HL-60/S4 treated with phorbol 12-myristate 13-acetate at 8.2 ng/mL for 4 days and 3 days (cell line): ENCODE results near the gene TSN.

Experiments used
- in situ Hi-C: fragments of 300-500 bp; cut with MboI; formaldehyde crosslinking; loops from 2 replicates; pipeline ENCODE4 v1.15.0; 2022; ENCODE audit warnings: low sequenced_read_pairs

The TSN gene

GRCh38 chr2:121740973-121741372, 14.5 kb upstream of the TSN start:
- in situ Hi-C loops, result no loop called here

DNA sequence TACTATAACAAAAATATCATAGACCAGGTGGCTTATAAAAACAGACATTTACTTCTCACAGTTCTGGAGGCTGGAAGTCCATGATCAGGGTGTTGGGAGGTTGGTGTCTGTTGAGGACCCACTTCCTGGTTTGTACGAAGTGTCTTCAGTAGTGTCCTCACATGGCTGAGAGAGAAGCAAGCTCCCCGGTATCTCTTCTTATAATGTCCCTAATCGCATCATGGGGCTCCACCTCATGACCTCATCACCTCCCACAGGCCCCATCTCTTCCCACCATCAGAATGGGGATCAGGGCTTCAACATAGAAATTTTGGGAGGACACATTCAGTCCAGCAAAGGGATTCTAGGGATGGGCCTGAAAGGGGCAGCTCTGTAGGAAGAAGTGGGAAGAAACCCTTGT, 14.0 kb upstream of the TSN start:
- in situ Hi-C loops, result no loop called here

- in situ Hi-C loops, result no loop called here
Measured at GRCh38 chr2:121746071-121746578, 9.3 kb upstream of the TSN start.

- in situ Hi-C loops, result no loop called here
Measured at GRCh38 chr2:121748202-121748601, 7.2 kb upstream of the TSN start.

GRCh38 chr2:121754851-121755236, 607 bp upstream of the TSN start:
- in situ Hi-C loops, result no loop called here

DNA sequence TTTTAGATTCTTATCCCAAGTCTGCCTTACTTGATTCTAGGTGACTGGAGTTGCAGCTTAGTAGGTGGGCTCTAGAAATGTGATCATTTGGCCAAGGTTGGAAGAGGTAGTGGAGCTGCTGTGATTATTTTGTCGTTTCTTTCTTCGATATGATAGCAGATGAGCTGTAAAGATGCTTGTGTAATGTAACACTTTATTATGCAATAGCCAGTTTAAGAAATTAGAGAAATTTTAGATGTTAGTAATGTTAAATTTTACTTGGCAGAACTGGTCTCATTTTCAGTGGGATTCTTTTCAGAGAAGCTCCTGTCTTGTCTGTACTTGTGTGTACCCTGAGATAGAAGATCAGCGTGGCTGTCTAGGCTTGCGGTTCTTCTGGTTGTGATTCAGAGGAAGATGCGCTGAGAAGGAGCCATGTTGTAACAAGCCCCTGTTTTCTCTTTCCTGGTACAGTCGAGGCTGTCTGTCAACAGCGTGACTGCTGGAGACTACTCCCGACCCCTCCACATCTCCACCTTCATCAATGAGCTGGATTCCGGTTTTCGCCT, 9.3 kb downstream of the TSN start:
- in situ Hi-C loops, result no loop called here

DNA sequence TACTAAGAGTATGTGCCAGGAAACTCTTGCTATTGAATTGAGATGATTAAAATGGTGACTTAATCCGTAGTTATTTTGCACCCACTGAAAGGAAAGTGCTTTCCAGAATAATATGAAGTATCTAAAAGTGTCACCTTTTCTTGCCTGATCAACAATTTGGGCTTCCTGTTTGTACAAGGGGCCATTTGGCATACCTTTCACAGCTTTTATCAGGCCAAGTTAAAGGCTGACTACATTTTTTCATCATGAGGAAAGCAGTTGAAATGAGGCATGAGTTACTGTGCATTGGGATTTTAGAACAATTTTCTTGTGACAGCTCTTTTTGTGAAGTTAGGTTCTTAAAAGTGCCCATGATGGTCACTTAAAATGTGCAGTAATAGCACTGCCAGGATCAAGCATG, 11.2 kb downstream of the TSN start:
- in situ Hi-C loops, result no loop called here

GRCh38 chr2:121768143-121768755, 12.8 kb downstream of the TSN start:
- in situ Hi-C loops, result no loop called here

DNA sequence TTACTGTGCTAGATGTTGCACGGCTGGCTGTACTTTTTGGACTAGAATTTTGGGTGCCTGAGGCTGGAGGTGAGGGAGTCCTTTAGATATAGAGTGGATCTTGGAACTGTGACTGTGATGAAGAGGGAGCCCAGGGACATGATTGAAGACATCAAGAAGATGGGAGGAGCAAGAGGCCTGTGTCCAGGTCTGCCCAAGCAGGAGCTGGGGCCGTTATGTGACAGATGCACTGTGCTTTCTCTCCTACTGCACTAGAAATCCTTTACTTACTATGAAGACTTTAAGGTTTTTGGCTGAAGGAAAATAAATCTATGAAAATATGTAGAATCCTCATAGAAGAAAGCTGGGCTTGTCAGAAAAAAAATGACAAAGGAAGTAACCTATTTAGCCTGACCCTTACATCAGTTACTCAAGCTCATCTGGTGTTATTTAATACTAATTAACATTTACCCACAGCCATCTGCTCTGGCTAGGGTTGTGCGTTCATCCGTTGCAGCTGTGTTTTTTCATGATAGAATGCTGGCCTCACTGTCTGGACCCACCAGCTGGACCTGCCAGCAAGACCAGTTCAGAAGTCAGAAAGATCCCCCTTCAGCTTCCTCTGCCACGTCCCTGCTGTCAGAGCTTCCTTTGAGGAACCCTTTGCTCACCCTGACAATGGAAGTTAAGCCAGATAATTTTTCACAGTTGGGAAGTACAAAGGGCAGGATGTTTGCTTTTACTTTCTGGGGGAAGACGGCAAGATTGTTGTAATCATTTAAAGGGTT, 16.7 kb downstream of the TSN start:
- in situ Hi-C loops, result no loop called here

- in situ Hi-C loops, result no loop called here
Measured at GRCh38 chr2:121774235-121774634, 18.8 kb downstream of the TSN start.

GRCh38 chr2:121776361-121776760, 20.9 kb downstream of the TSN start:
- in situ Hi-C loops, result no loop called here

DNA sequence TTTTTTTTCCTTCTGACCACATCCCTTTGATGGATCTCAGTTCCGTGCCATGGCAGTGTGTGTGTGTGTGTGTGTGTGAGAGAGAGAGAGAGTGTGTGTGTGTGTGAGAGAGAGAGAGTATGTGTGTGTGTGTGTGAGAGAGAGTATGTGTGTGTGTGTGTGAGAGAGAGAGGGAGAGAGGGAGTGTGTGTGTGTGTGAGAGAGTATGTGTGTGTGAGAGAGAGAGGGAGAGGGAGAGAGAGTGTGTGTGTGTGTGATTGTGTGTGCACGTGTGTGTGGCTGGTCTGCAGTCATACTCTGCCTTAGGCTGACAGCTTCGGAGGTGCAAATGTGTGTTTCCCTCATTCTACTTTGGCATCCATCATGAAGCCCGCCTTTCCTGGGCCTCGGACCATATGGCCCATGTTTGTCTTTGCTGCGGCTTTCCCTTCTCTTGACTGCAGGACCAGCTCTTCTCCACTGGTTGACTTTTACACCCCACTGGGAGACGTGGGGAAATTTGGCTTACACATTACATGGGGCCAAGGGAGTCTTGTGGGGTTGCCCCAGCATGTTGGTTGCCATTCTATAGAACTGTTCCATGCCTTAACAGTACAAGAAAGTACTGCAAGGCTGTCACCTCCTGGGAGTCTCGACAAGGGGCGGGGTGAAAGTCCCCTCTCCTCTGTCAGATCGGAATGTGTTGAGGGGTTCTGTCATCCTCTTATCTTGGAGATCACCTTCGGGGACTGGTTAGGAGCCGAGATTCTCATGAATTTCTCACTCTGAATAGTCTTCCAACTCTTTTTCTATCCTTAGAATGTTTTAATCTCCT, 21.6 kb downstream of the TSN start:
- in situ Hi-C loops, result no loop called here

DNA sequence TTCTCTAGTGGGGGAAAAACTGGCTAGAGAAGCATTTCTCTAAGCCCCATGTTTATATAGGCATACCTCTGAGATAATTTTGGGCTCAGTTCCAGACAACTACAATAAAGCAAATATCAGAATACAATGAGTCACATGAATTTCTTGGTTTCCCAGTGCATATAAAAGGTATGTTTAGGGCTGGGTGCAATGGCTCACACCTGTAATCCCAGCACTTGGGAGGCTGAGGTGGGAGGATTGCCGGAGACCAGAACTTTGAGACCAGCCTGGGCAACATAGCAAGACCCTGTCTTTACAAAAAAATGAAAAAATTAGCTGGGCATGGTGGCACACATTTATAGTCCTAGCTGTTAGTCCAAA, 22.2 kb downstream of the TSN start:
- in situ Hi-C loops, result no loop called here

DNA sequence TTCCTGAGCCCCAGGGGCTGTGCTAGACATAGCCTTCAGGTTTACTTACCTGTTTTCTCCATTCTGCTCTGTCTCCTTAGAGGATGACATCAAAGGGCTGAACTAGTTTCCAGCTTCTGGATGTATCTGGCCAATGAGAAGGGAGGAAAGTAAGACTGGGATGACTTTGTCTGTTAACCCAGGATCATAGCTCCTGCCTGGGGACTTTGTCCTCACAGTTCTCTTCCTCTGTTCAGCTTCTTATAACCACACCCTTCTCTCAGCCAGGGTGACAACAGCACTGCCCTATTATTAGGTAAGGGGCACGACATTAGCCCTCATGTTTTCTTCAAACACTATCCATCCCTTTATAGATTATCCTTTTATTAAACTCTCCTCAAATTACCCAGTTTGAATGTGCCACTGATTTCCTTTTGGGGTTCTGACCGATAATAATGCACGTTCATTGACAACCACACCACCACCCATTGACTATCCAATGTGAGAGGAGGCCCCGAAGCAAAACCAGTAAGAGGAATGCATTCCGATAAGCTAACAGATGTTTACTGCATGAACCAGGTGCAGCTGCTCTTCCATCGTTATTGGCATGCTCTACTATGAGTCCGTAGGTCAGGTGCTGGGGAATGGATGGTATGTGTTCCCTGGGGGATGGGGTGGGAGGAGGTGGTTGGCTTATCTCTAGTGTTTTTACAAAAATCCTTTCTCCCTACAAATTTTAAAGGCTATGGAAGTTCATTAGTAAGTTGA, 23.5 kb downstream of the TSN start:
- in situ Hi-C loops, result no loop called here

GRCh38 chr2:121783180-121783579, 27.7 kb downstream of the TSN start:
- in situ Hi-C loops, result no loop called here

- in situ Hi-C loops, result no loop called here
Measured at GRCh38 chr2:121788685-121789084, 33.2 kb downstream of the TSN start.

- in situ Hi-C loops, result no loop called here
Measured at GRCh38 chr2:121790276-121790956, 35.0 kb downstream of the TSN start.

DNA sequence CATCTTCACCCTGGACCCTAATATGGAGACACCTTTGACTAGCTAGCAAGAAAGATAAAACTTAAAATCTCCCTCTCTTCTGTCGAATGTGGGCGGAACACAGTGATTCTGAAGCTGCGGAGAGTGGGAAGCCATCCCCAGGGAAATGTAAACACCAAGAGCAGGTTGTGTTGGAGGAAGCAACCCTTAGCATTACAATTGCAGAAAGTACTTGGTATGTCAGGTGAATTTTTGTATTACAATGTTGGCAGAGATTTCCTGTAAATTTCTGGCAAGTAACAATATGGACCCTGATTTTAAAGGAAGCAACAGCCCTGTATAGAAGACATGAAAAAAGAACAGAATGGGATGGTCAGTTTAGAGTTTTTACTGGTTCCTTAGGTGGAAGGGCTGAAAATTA, 35.8 kb downstream of the TSN start:
- in situ Hi-C loops, result no loop called here

DNA sequence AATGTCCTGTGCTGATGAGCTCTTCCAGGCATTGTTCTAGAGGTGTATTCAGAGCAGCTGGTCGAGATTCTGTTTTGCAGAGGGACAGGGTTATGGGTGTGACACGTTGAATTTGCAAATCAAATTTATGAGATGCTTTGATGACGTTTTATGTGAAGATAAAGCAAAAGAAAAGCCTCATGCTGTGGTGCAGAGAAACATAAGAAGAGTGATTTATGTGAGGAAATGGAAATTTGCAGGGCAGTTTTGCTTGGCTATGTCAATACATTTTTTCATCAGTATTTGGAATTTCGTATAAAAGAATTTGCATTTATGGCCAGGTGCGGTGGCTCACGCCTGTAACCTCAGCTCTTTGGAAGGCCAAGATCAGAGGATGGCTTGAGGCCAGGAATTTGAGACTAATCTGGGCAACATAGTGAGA, 36.4 kb downstream of the TSN start:
- in situ Hi-C loops, result no loop called here

DNA sequence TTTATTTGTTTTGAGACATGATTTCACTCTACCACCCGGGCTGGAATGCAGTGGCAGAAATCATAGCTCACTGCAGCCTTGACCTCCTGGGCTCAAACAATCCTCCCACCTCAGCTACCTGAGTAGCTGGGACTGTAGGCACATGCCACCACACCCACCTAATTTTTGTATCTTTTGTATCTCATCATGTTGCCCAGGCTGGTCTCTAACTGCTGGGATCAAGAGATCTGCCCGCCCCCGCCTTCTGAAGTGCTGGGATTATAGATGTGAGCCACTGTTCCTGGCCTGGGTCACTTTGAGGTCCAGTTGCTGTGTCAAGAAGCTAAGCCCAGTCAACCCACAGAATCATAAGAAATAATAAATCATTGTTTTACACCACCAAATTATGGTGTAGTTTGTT, 38.4 kb downstream of the TSN start:
- in situ Hi-C loops, result no loop called here
